GM23248 (cell line): Measurements from ENCODE around the gene SSR1. TPM values are rescaled to one million over a fixed set of nuclear protein-coding genes. Genes with fewer than 3 reads are reported as not detected.
"Not testable (repeated sequence)": the region's sequence is repeated elsewhere in the genome, so short reads cannot be mapped to it uniquely, and the experiment has no call there.

Experiments used
- DNase-seq: peaks from one replicate; pipeline ENCODE4 v3.0.0-alpha.2; 2015
- H2AFZ ChIP-seq: fragments of 200-600 bp; sonication (generic); 2 replicates; pipeline ENCODE4 v1.6.1; 2016; ENCODE audit warnings: antibody characterized with exemption
- H3F3A ChIP-seq: fragments of 200-600 bp; sonication (generic); 2 replicates; pipeline ENCODE4 v1.6.1; 2016; ENCODE audit warnings: mild to moderate bottlenecking, antibody characterized with exemption, mixed run types; ENCODE audit not compliant: insufficient read depth
- H3K27ac ChIP-seq: fragments of 200-600 bp; sonication (generic); 2 replicates; pipeline ENCODE4 v1.5.1; 2016; ENCODE audit warnings: mild to moderate bottlenecking
- H3K27me3 ChIP-seq: fragments of 200-600 bp; sonication (generic); replicated peaks from 2 replicates; pipeline ENCODE4 v1.6.1; 2016; ENCODE audit warnings: mild to moderate bottlenecking; ENCODE audit not compliant: insufficient read depth
- H3K36me3 ChIP-seq: fragments of 200-600 bp; sonication (generic); 2 replicates; pipeline ENCODE4 v1.6.1; 2016; ENCODE audit warnings: low read depth, mild to moderate bottlenecking
- H3K4me1 ChIP-seq: fragments of 200-600 bp; sonication (generic); 2 replicates; pipeline ENCODE4 v1.6.1; 2016; ENCODE audit warnings: mild to moderate bottlenecking; ENCODE audit not compliant: insufficient read depth
- H3K4me2 ChIP-seq: fragments of 200-600 bp; sonication (generic); one replicate; pipeline ENCODE4 v1.6.1; 2016; ENCODE audit warnings: mild to moderate bottlenecking; ENCODE audit not compliant: unreplicated experiment
- H3K4me3 ChIP-seq: fragments of 200-600 bp; sonication (generic); 2 replicates; pipeline ENCODE4 v1.5.1; 2016; ENCODE audit warnings: mild to moderate bottlenecking
- H3K79me2 ChIP-seq: fragments of 200-600 bp; sonication (generic); 2 replicates; pipeline ENCODE4 v1.6.1; 2016; ENCODE audit warnings: mild to moderate bottlenecking; ENCODE audit not compliant: insufficient read depth
- H3K9ac ChIP-seq: fragments of 200-600 bp; sonication (generic); 2 replicates; pipeline ENCODE4 v1.6.1; 2016; ENCODE audit warnings: mild to moderate bottlenecking
- H3K9me2 ChIP-seq: fragments of 200-600 bp; sonication (generic); 2 replicates; pipeline ENCODE4 v1.6.1; 2016; ENCODE audit warnings: mixed run types, mild to moderate bottlenecking, moderate library complexity; ENCODE audit not compliant: insufficient read depth
- H3K9me3 ChIP-seq: fragments of 200-600 bp; sonication (generic); one replicate; pipeline ENCODE4 v1.6.1; 2017; ENCODE audit warnings: low read depth
- H4K20me1 ChIP-seq: fragments of 200-600 bp; sonication (generic); 2 replicates; pipeline ENCODE4 v1.6.0; 2016; ENCODE audit not compliant: insufficient read depth
- EZH2 ChIP-seq: fragments of 200-600 bp; sonication (generic); IDR thresholded peaks from 2 replicates; pipeline ENCODE4 v1.6.1; 2018; ENCODE audit warnings: antibody characterized with exemption, mild to moderate bottlenecking; ENCODE audit not compliant: insufficient read depth, poor library complexity, severe bottlenecking
- EZH2phosphoT487 ChIP-seq: fragments of 200-600 bp; sonication (generic); IDR thresholded peaks from 2 replicates; pipeline ENCODE4 v1.6.1; 2018; ENCODE audit warnings: antibody characterized with exemption, moderate library complexity, mild to moderate bottlenecking, low read depth; ENCODE audit not compliant: insufficient read depth
- WGBS, 2 experiments: methylation state at CpG; one replicate each; pipeline ENCODE4 v1.1.6; 2015 to 2017; ENCODE audit warnings: low lambda C conversion rate in 2 of 2, low coverage in 1 of 2; ENCODE audit errors: missing lambda C conversion rate in 2 of 2; 5-methylcytosine and 5-hydroxymethylcytosine counted together
- in situ Hi-C: fragments of 300-500 bp; cut with MboI; formaldehyde crosslinking; loops from 2 replicates; pipeline ENCODE4 v1.15.0; 2020
- polyA plus RNA-seq: library from polyadenylated mRNA; unstranded; fragments of >200 nt; fragmentation: Nextera tagmentation; extraction: Ambion mirVana; gene quantifications from 2 replicates; pipeline ENCODE4 v1.2.1, GENCODE V29; 2016
- total RNA-seq: library from RNA; depleted of rRNA; stranded (reverse); fragments of >200 nt; shearing (Covaris generic); gene quantifications from 2 replicates; pipeline ENCODE4 v1.2.3, GENCODE V29; 2014

Gene SSR1
- total and polyA plus RNA-seq, 2 experiments from 2014 or later = 180 to 241 TPM

GRCh38 chr6:7328243-7328642, 15.2 kb upstream of the SSR1 start:
- H3K4me2 ChIP-seq = no peak overlapping the region
- in situ Hi-C loops = no loop called here
- TF ChIP-seq EZH2 = no peak
- no peak for TF ChIP-seq EZH2phosphoT487
- H3K9me2 ChIP-seq = no peaks in the 10 kb centered on the region
- H3K27me3 ChIP-seq = no peaks in the 10 kb centered on the region
- no peaks in the 10 kb centered on the region for H3F3A ChIP-seq
- H3K79me2 ChIP-seq = no peaks in the 10 kb centered on the region
- H3K4me3 ChIP-seq = no peak overlapping the region
- H3K36me3 ChIP-seq = no peaks in the 10 kb centered on the region
- H4K20me1 ChIP-seq = no peaks in the 10 kb centered on the region
- H2AFZ ChIP-seq = no peak overlapping the region
- no peak overlapping the region for H3K27ac ChIP-seq
- no peaks in the 10 kb centered on the region for H3K4me1 ChIP-seq
- no peak for DNase-seq
- WGBS, 2 experiments = 44 to 55% methylated on average over 2 of the region's 2 CpGs
- H3K9me3 ChIP-seq = no peaks in the 10 kb centered on the region
- H3K9ac ChIP-seq = no peak overlapping the region

GRCh38 chr6:7325750-7326149, 12.8 kb upstream of the SSR1 start:
- WGBS, 2 experiments = 78 to 79% methylated on average over 3 of the region's 3 CpGs
- Histone ChIP-seq H3K4me1 (no peaks in the 10 kb centered on the region), H3K4me3 (no peak overlapping the region), H2AFZ (no peak overlapping the region), H3F3A (no peaks in the 10 kb centered on the region), H3K36me3 (no peaks in the 10 kb centered on the region), H3K9me2 (no peaks in the 10 kb centered on the region), H3K9me3 (no peaks in the 10 kb centered on the region), H3K27ac (no peak overlapping the region), H3K4me2 (no peak overlapping the region), H3K27me3 (no peaks in the 10 kb centered on the region), H3K79me2 (no peaks in the 10 kb centered on the region), H4K20me1 (no peaks in the 10 kb centered on the region), H3K9ac (no peak overlapping the region)
- no peak for DNase-seq
- TF ChIP-seq EZH2phosphoT487 (no peak), EZH2 (no peak)
- in situ Hi-C loops = no loop called here

- Histone ChIP-seq H3K27me3 (no peaks in the 10 kb centered on the region), H3K9me2 (no peaks in the 10 kb centered on the region), H3K9ac (no peak overlapping the region), H3K36me3 (no peaks in the 10 kb centered on the region), H2AFZ (no peak overlapping the region), H3F3A (no peaks in the 10 kb centered on the region), H4K20me1 (no peaks in the 10 kb centered on the region), H3K4me2 (no peak overlapping the region), H3K27ac (no peak overlapping the region), H3K4me3 (no peak overlapping the region), H3K9me3 (no peaks in the 10 kb centered on the region), H3K79me2 (no peaks in the 10 kb centered on the region), H3K4me1 (no peaks in the 10 kb centered on the region)
- no peak for DNase-seq
- WGBS, 2 experiments = 73 to 76% methylated on average over 7 of the region's 7 CpGs
- in situ Hi-C loops = no loop called here
- TF ChIP-seq EZH2phosphoT487 = no peak
- TF ChIP-seq EZH2 = no peak
Measured at GRCh38 chr6:7324520-7324919, 11.5 kb upstream of the SSR1 start.

- Histone ChIP-seq H3K9me3 (no peaks in the 10 kb centered on the region), H3K4me2 (no peak overlapping the region), H2AFZ (no peak overlapping the region), H3K79me2 (no peaks in the 10 kb centered on the region), H3K9ac (no peak overlapping the region), H3K27me3 (no peaks in the 10 kb centered on the region), H3K36me3 (no peaks in the 10 kb centered on the region), H3K27ac (no peak overlapping the region), H3K4me1 (no peaks in the 10 kb centered on the region), H3F3A (no peaks in the 10 kb centered on the region), H3K4me3 (no peak overlapping the region), H3K9me2 (no peaks in the 10 kb centered on the region), H4K20me1 (no peaks in the 10 kb centered on the region)
- no peak for DNase-seq
- no peak for TF ChIP-seq EZH2phosphoT487
- no peak for TF ChIP-seq EZH2
- in situ Hi-C loops = no loop called here
Measured at GRCh38 chr6:7323074-7323473, 10.1 kb upstream of the SSR1 start.

GRCh38 chr6:7321866-7322265, 8.9 kb upstream of the SSR1 start:
- H3K27me3 ChIP-seq, H3K36me3 ChIP-seq, H3K9me3 ChIP-seq, H2AFZ ChIP-seq, H3F3A ChIP-seq, H3K4me2 ChIP-seq, H3K4me1 ChIP-seq, H4K20me1 ChIP-seq, DNase-seq, H3K4me3 ChIP-seq, in situ Hi-C loops, H3K9me2 ChIP-seq, H3K79me2 ChIP-seq, H3K9ac ChIP-seq, H3K27ac ChIP-seq: not testable (repeated sequence)
- whole genome bisulfite sequencing, 2 experiments = 62 to 70% methylated on average over 6 of the region's 6 CpGs

GRCh38 chr6:7319406-7319805, 6.4 kb upstream of the SSR1 start:
- H3K9me2 ChIP-seq, in situ Hi-C loops: not testable (repeated sequence)
- 86 to 96% methylated on average over 2 of the region's 2 CpGs for WGBS, 2 experiments

More at GRCh38 chr6:7319406-7319805, 6.4 kb upstream of the SSR1 start:
- not testable (repeated sequence) for H2AFZ ChIP-seq, H3K4me3 ChIP-seq, H3K4me2 ChIP-seq, H3K9ac ChIP-seq, H3K36me3 ChIP-seq, H3K27me3 ChIP-seq, H3K79me2 ChIP-seq, H3F3A ChIP-seq, H3K27ac ChIP-seq, H3K9me3 ChIP-seq, H3K4me1 ChIP-seq, H4K20me1 ChIP-seq, DNase-seq
